Smooth muscle cell (in vitro differentiated cells): ENCODE data around the gene MSH3. TPM values are rescaled to one million over a fixed set of nuclear protein-coding genes. Genes with fewer than 3 reads are reported as not detected.

Experiments used
- DNase-seq: peaks from one replicate; lab custom pipeline; 2025; ENCODE audit not compliant: unreplicated experiment; lab: John Stamatoyannopoulos, UW
- H2AFZ ChIP-seq: fragments of 200-600 bp; sonication (generic); 2 replicates; pipeline ENCODE4 v1.6.0; 2016; ENCODE audit warnings: antibody characterized with exemption, low read depth, mild to moderate bottlenecking
- H3F3A ChIP-seq: fragments of 200-600 bp; sonication (generic); 2 replicates; pipeline ENCODE4 v1.6.0; 2017; ENCODE audit warnings: antibody characterized with exemption, low read depth
- H3K27ac ChIP-seq: fragments of 200-600 bp; sonication (generic); 2 replicates; pipeline ENCODE4 v1.5.1; 2016; ENCODE audit warnings: low read depth, mild to moderate bottlenecking
- H3K27me3 ChIP-seq: fragments of 200-600 bp; sonication (generic); 2 replicates; pipeline ENCODE4 v1.6.1; 2016; ENCODE audit warnings: low read depth, mild to moderate bottlenecking
- H3K36me3 ChIP-seq: fragments of 200-600 bp; sonication (generic); 2 replicates; pipeline ENCODE4 v1.5.1; 2016; ENCODE audit warnings: low read depth
- H3K4me1 ChIP-seq: fragments of 200-600 bp; sonication (generic); 2 replicates; pipeline ENCODE4 v1.5.1; 2016; ENCODE audit warnings: low read depth
- H3K4me2 ChIP-seq: fragments of 200-600 bp; sonication (generic); 2 replicates; pipeline ENCODE4 v1.6.0; 2016; ENCODE audit warnings: mild to moderate bottlenecking
- H3K4me3 ChIP-seq: fragments of 200-600 bp; sonication (generic); 2 replicates; pipeline ENCODE4 v1.5.1; 2016; ENCODE audit warnings: mild to moderate bottlenecking
- H3K79me2 ChIP-seq: fragments of 200-600 bp; sonication (generic); 2 replicates; pipeline ENCODE4 v1.6.0; 2016; ENCODE audit warnings: low read depth, mild to moderate bottlenecking
- H3K9ac ChIP-seq: fragments of 200-600 bp; sonication (generic); 2 replicates; pipeline ENCODE4 v1.6.0; 2016; ENCODE audit warnings: low read depth
- H3K9me3 ChIP-seq: fragments of 200-600 bp; sonication (generic); replicated peaks from 2 replicates; pipeline ENCODE4 v1.5.1; 2016; ENCODE audit warnings: low read depth
- H4K20me1 ChIP-seq: fragments of 200-600 bp; sonication (generic); 2 replicates; pipeline ENCODE4 v1.6.0; 2016; ENCODE audit warnings: low read depth
- WGBS: methylation state at CpG from one replicate; pipeline ENCODE4 v1.1.7; 2016; ENCODE audit warnings: low lambda C conversion rate; 5-methylcytosine and 5-hydroxymethylcytosine counted together
- polyA plus RNA-seq: library from polyadenylated mRNA; unstranded; fragments of >200 nt; fragmentation: Nextera tagmentation; extraction: Ambion mirVana; gene quantifications from 2 replicates; pipeline ENCODE4 v1.2.1, GENCODE V29; 2016
- total RNA-seq: library from RNA; depleted of rRNA; stranded (reverse); fragments of >200 nt; gene quantifications from 2 replicates; pipeline ENCODE4 v1.2.3, GENCODE V29; 2014
- TF ChIP-seq, protein P1 (sequence below): fragments of 200-600 bp; sonication (generic); IDR thresholded peaks from 2 replicates; pipeline ENCODE4 v1.5.1; 2017; ENCODE audit warnings: borderline replicate concordance, mild to moderate bottlenecking, antibody characterized with exemption; ENCODE audit not compliant: insufficient read depth, poor library complexity, severe bottlenecking

The MSH3 gene
- total and polyA plus RNA-seq, 2 experiments from 2014 or later = 5.1 to 12.6 TPM

DNA sequence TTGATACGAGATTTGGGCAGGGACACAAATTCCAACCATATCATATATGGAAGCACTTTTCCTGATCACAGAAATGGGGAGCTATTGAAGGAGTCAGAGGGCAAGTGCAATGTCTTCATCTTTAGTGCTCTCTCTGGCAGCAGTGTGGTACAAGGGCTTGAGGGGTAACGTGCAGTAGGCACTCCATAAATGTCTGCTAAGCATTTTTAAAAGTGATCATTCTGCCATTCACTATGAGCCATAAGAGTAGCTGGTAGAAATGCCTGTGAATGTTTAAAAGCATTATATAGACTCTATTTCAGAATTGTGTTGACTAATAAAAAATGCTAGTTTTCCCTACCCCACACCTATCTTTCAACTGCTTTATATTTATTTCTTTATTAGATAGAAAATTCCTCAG is 61.4 kb downstream of the MSH3 start:
- no peak overlapping the region for H3K9ac ChIP-seq
- no peaks in the 10 kb centered on the region for H3K79me2 ChIP-seq
- H3K9me3 ChIP-seq = peaks cover 11% of the 10 kb centered on the region
- H3K27ac ChIP-seq = no peak overlapping the region
- H3K4me2 ChIP-seq = no peak overlapping the region
- H4K20me1 ChIP-seq = no peaks in the 10 kb centered on the region
- H3K4me1 ChIP-seq = no peaks in the 10 kb centered on the region
- H3K27me3 ChIP-seq = no peaks in the 10 kb centered on the region
- H3F3A ChIP-seq = no peaks in the 10 kb centered on the region
- H3K4me3 ChIP-seq = no peak overlapping the region
- H3K36me3 ChIP-seq = peaks cover 15% of the 10 kb centered on the region
- TF ChIP-seq, protein P1, sequence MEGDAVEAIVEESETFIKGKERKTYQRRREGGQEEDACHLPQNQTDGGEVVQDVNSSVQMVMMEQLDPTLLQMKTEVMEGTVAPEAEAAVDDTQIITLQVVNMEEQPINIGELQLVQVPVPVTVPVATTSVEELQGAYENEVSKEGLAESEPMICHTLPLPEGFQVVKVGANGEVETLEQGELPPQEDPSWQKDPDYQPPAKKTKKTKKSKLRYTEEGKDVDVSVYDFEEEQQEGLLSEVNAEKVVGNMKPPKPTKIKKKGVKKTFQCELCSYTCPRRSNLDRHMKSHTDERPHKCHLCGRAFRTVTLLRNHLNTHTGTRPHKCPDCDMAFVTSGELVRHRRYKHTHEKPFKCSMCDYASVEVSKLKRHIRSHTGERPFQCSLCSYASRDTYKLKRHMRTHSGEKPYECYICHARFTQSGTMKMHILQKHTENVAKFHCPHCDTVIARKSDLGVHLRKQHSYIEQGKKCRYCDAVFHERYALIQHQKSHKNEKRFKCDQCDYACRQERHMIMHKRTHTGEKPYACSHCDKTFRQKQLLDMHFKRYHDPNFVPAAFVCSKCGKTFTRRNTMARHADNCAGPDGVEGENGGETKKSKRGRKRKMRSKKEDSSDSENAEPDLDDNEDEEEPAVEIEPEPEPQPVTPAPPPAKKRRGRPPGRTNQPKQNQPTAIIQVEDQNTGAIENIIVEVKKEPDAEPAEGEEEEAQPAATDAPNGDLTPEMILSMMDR = no peak
- no peak overlapping the region for H2AFZ ChIP-seq
- WGBS = 94% methylated on average over 2 of the region's 2 CpGs
- no peak for DNase-seq

DNA sequence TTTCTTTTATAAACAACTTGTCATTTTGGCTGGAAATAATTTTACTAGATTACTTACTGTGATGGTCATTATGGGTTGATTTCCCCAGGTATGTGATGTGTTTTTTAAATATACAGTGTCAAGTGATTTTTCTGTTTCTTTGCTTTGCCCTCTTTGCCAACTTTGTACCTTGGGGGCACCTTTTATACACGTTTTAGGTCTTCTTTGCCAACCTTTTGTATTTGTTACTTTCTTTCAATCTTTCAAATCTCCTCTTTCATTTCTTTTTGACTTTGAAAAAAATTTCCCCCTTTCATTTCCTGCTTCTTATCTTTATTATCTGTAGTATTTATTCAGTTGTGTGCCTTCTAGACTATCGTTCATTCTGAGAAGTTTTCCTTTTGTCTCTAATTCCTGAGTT is 65.7 kb downstream of the MSH3 start:
- Histone ChIP-seq H3K4me2 (no peak overlapping the region), H4K20me1 (no peaks in the 10 kb centered on the region), H3K9me3 (peaks cover 11% of the 10 kb centered on the region), H3K79me2 (no peaks in the 10 kb centered on the region), H2AFZ (no peak overlapping the region), H3F3A (no peaks in the 10 kb centered on the region), H3K36me3 (peaks cover 15% of the 10 kb centered on the region), H3K4me3 (peak overlapping the region; percentile 16), H3K9ac (no peak overlapping the region), H3K4me1 (no peaks in the 10 kb centered on the region), H3K27me3 (no peaks in the 10 kb centered on the region), H3K27ac (no peak overlapping the region)
- no peak for DNase-seq
- TF ChIP-seq, protein P1 = no peak
- WGBS = 97% methylated on average over 2 of the region's 2 CpGs

DNA sequence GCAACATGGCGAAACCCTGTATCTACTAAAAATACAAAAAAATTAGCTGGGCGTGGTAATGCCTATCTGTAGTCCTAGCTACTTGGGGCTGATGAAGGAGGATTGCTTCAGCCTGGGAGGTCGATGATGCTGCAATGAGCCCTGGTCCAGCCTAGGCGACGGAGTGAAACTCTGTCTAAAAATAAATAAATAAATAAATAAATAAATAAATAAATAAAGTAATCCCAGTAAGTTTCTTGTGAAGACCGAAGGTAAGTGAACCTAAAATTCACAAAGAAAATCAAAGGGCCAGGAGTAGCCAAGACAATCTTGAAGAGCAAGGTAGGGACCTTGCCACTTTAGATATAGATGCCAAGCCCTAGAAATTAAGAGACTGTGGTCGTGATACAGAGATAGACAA is 68.5 kb downstream of the MSH3 start:
- TF ChIP-seq, protein P1 = no peak
- H3K4me2 ChIP-seq = no peak overlapping the region

DNA sequence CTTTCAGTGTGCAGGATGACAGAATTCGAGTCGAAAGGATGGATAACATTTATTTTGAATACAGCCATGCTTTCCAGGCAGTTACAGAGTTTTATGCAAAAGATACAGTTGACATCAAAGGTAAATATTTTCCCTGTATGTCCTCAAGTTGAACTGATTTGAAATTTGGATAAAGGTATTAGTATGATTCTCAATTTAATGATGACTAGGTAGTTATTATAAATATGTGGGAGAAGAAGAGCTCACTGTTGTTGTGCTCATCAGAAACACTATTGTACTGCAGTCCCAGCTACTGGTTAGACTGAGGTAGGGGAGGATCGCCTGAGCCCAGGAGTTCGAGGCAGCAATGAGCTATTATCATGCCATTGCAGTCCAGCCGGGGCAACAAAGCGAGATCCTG is 71.0 kb downstream of the MSH3 start:
- no peaks in the 10 kb centered on the region for H4K20me1 ChIP-seq
- DNase-seq = no peak
- TF ChIP-seq, protein P1 = no peak
- H3K36me3 ChIP-seq = peaks cover 9% of the 10 kb centered on the region
- peaks cover 1% of the 10 kb centered on the region for H3K9me3 ChIP-seq
- no peak overlapping the region for H2AFZ ChIP-seq
- no peaks in the 10 kb centered on the region for H3K4me1 ChIP-seq
- H3K4me3 ChIP-seq = no peak overlapping the region
- 98% methylated on average over 6 of the region's 6 CpGs for WGBS
- no peak overlapping the region for H3K27ac ChIP-seq
- H3K4me2 ChIP-seq = no peak overlapping the region
- no peaks in the 10 kb centered on the region for H3K27me3 ChIP-seq
- H3F3A ChIP-seq = no peaks in the 10 kb centered on the region
- H3K79me2 ChIP-seq = no peaks in the 10 kb centered on the region
- H3K9ac ChIP-seq = no peak overlapping the region

More for the DNA sequence above, 68.5 kb downstream of the MSH3 start:
- peaks cover 22% of the 10 kb centered on the region for H3K36me3 ChIP-seq
- no peaks in the 10 kb centered on the region for H3K79me2 ChIP-seq
- peaks cover 11% of the 10 kb centered on the region for H3K9me3 ChIP-seq
- no peak for DNase-seq
- H4K20me1 ChIP-seq = no peaks in the 10 kb centered on the region
- no peak overlapping the region for H3K27ac ChIP-seq
- no peak overlapping the region for H3K9ac ChIP-seq
- H3F3A ChIP-seq = no peaks in the 10 kb centered on the region
- H3K27me3 ChIP-seq = no peaks in the 10 kb centered on the region
- WGBS = 97% methylated on average over 7 of the region's 7 CpGs
- no peak overlapping the region for H2AFZ ChIP-seq
- no peak overlapping the region for H3K4me3 ChIP-seq
- H3K4me1 ChIP-seq = no peaks in the 10 kb centered on the region
